HEK293T (cell line): ENCODE measurements around the gene KHK.

Source experiments
- CTCF ChIA-PET: fragments of 350-600 bp; formaldehyde crosslinking; extraction: SDS; loops from one replicate; lab custom pipeline; 2021; ENCODE audit warnings: antibody characterized with exemption, inconsistent platforms; lab: Yijun Ruan, JAX
- POLR2A ChIA-PET: fragments of 350-600 bp; formaldehyde crosslinking; extraction: SDS; loops from one replicate; lab custom pipeline; 2020; ENCODE audit warnings: antibody characterized with exemption, inconsistent platforms; lab: Yijun Ruan, JAX
- DNase-seq: peaks from one replicate; pipeline ENCODE4 v3.0.0; 2012; ENCODE audit warnings: mixed read lengths; ENCODE audit errors: extremely low spot score
- ARNT ChIP-seq: fragments of 450-650 bp; IDR thresholded peaks from 2 replicates; pipeline ENCODE4 v1.6.1; 2017; ENCODE audit warnings: mild to moderate bottlenecking
- BHLHE40 ChIP-seq: fragments of 450-650 bp; IDR thresholded peaks from 2 replicates; pipeline ENCODE4 v1.6.1; 2016; ENCODE audit warnings: mild to moderate bottlenecking, moderate library complexity, borderline replicate concordance
- CTBP1 ChIP-seq: fragments of 450-650 bp; IDR thresholded peaks from 2 replicates; pipeline ENCODE4 v1.6.1; 2016; ENCODE audit warnings: borderline replicate concordance
- ELF4 ChIP-seq: fragments of 450-650 bp; IDR thresholded peaks from 2 replicates; pipeline ENCODE4 v1.6.1; 2017; ENCODE audit warnings: antibody characterized with exemption
- FOXA1 ChIP-seq: fragments of 450-650 bp; IDR thresholded peaks from 2 replicates; pipeline ENCODE4 v1.6.1; 2016; ENCODE audit warnings: mild to moderate bottlenecking
- FOXK2 ChIP-seq: fragments of 450-650 bp; IDR thresholded peaks from 2 replicates; pipeline ENCODE4 v1.6.1; 2016; ENCODE audit warnings: mild to moderate bottlenecking
- FOXM1 ChIP-seq: fragments of 450-650 bp; IDR thresholded peaks from 2 replicates; pipeline ENCODE4 v1.6.1; 2017; ENCODE audit warnings: mild to moderate bottlenecking, borderline replicate concordance
- HDGF ChIP-seq: fragments of 450-650 bp; IDR thresholded peaks from 2 replicates; pipeline ENCODE4 v1.6.1; 2017; ENCODE audit warnings: antibody characterized with exemption, borderline replicate concordance
- L3MBTL2 ChIP-seq: fragments of 450-650 bp; conservative IDR thresholded peaks from 2 replicates; pipeline ENCODE4 v1.6.1; 2016; ENCODE audit warnings: mild to moderate bottlenecking
- LEF1 ChIP-seq: fragments of 450-650 bp; IDR thresholded peaks from 2 replicates; pipeline ENCODE4 v1.6.1; 2017; ENCODE audit warnings: mild to moderate bottlenecking, borderline replicate concordance
- NFRKB ChIP-seq: fragments of 450-650 bp; IDR thresholded peaks from 2 replicates; pipeline ENCODE4 v1.6.1; 2016; ENCODE audit warnings: mild to moderate bottlenecking, moderate library complexity
- PKNOX1 ChIP-seq: fragments of 450-650 bp; IDR thresholded peaks from 2 replicates; pipeline ENCODE4 v1.6.1; 2016
- SP1 ChIP-seq: fragments of 450-650 bp; IDR thresholded peaks from 2 replicates; pipeline ENCODE4 v1.6.1; 2017
- SUZ12 ChIP-seq: fragments of 450-650 bp; IDR thresholded peaks from 2 replicates; pipeline ENCODE4 v1.6.1; 2016; ENCODE audit warnings: mild to moderate bottlenecking
- TARDBP ChIP-seq: fragments of 450-650 bp; IDR thresholded peaks from 2 replicates; pipeline ENCODE4 v1.6.1; 2016
- ZNF384 ChIP-seq: fragments of 450-650 bp; IDR thresholded peaks from 2 replicates; pipeline ENCODE4 v1.6.1; 2016

KHK gene

DNA sequence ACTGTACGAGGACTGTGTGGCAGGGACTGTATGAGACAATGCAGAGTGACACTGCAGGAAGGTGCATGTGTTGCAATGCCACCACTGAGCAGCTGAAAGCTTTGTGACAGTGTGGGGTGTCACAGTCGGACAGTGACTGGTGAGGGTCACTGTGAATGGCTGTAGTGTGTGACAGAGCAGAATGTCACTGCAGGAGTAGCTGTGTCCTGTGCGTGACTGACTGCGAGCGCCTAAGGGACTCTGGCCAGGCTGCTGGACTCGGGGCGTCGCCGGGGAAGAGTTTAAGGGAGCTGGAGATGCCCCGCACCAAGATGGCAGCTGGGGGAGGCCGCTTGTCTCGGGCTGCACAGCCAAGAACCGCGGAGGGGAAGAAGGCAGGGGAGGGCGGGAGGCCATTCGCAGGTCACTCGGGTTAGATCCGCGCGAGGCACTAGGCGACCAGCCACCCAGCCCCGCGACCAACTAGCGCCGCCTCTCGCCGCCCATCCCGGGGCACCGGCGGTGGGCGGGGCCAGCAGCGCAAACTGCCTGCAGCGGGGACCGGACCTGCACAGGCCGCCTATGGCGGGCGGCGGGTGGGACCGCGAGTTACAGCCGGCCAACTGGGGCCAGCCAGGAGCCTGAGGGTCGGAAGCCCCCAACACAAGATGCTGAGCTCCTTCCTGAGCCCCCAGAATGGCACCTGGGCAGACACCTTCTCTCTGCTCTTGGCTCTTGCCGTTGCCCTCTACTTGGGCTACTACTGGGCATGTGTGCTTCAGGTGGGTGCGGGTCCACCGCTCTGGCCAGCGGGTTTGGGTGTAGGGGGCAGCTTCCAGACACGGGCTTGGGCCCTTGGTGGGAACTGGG is 37.0 kb downstream of the KHK start, which contains the start of gene ABHD1:
Gene ABHD1 (plus strand): TSS at position 514 of the 849 bp plus-strand sequence. CDS start 134 bp downstream, at position 648.
- TF ChIP-seq FOXA1 (no peak), LEF1 (0 out of 2 replicates have a peak, but pooled peaks have one; percentile 36), ARNT (no peak), SP1 (no peak)
- ChIA-PET POLR2A (interaction anchor here (0.7 to 3.8 kb wide), 11 partner anchors 9 to 88 kb away, joined by 3 to 42 read pairs (median 4); partner anchors contain the start of genes AGBL5, KHK and PREB), CTCF (interaction anchor here (1.2 to 1.8 kb wide), 2 partner anchors 35 to 36 kb away, joined by 3 to 5 read pairs; no protein-coding TSS in a partner anchor)
- DNase-seq = peak; percentile 62

DNA sequence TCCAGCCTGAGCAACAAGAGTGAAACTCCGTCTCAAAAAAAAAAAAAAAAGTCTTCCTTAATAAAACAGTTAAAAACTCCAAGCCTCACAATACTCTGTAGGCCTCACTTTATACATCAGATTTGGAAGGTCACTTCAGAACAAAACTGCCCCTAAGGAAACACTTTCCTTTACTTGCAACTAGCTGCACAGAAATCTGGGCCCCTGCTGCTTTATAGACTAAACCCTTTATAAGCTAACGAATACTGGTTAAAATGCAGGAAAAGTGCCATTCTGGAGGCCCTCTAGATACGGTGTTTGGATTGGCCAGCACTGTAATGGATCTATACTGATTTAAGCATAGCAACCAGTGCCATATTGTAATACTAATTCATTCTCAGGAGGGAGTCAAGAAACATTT is 38.5 kb downstream of the KHK start:
- ChIA-PET POLR2A (interaction anchor here (0.7 to 3.8 kb wide), 3 partner anchors 8 to 159 kb away, joined by 3 to 42 read pairs (median 3); partner anchors contain the start of gene PREB), CTCF (no interaction called here)
- no peak for TF ChIP-seq LEF1
- TF ChIP-seq ZNF384 = peak; percentile 74
- DNase-seq = no peak

- TF ChIP-seq LEF1 = no peak
- TF ChIP-seq FOXK2 = no peak
- peak; percentile 63 for TF ChIP-seq PKNOX1
- TF ChIP-seq L3MBTL2 = peak; percentile 46; the same call in 1 of the 2 replicates
- POLR2A ChIA-PET = interaction anchor here (3.8 kb wide), 1 partner anchor 7 kb away, joined by 42 read pairs; the partner anchor contains the start of gene PREB
- CTCF ChIA-PET = no interaction called here
- DNase-seq = no peak
Measured at GRCh38 chr2:27126252-27126710, 39.7 kb downstream of the KHK start.

GRCh38 chr2:27127883-27128667 is 41.5 kb downstream of the KHK start:
- POLR2A ChIA-PET = interaction anchor here (0.5 kb wide), 1 partner anchor 97 kb away, joined by 3 read pairs; no protein-coding TSS in a partner anchor
- CTCF ChIA-PET = interaction anchor here (0.7 kb wide), 1 partner anchor 41 kb away, joined by 3 read pairs; the partner anchor contains the start of gene KHK
- DNase-seq = no peak
- TF ChIP-seq ARNT (no peak), FOXK2 (no peak), FOXA1 (no peak), ZNF384 (no peak), CTBP1 (no peak), SUZ12 (no peak)

DNA sequence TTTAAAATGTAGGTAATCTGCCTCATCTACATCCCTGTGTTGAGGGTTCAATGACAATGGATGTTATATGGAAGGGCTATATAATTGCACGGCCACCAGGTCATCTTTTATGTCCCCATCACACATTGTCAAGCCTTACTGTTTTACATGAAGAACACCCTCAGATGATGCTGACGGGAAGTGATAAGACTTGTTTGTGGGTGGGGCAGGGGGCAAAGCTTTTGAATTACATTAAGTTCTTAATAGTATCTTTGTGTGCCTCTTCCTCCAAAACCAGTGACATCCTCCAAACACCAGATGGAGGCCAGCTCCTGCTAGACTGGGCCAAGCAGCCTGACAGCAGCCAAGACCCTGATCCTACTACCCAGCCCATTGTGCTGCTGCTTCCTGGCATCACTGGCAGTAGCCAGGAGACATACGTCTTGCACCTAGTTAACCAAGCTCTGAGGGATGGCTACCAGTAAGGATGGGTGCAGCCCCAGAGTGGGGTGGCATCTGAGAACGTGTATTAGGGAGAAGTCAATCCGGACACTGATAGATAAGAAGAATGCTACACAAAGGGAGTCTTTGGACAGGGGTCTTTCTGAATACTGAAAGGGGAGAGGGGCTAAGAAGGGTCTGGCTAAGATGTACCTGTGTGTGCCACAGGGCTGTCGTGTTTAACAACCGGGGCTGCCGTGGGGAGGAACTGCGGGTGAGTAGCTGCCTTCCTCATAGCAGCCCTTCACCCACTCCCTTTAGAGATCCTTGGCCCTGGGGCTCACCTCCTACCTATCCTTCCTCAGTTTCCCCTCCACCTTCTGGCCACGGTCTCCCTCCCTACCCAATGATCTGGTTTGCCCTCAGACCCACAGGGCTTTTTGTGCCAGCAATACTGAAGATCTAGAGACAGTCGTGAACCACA is 42.3 kb downstream of the KHK start:
- no peak for DNase-seq
- TF ChIP-seq SP1 (no peak), FOXA1 (no peak), ELF4 (no peak), LEF1 (no peak), L3MBTL2 (no peak), BHLHE40 (no peak), NFRKB (no peak), SUZ12 (no peak), ARNT (no peak), PKNOX1 (no peak), ZNF384 (no peak), CTBP1 (no peak), HDGF (no peak), FOXK2 (no peak), FOXM1 (no peak), TARDBP (no peak)
- ChIA-PET CTCF (no interaction called here), POLR2A (interaction anchor here (0.5 kb wide), 1 partner anchor 96 kb away, joined by 3 read pairs; no protein-coding TSS in a partner anchor)

DNA sequence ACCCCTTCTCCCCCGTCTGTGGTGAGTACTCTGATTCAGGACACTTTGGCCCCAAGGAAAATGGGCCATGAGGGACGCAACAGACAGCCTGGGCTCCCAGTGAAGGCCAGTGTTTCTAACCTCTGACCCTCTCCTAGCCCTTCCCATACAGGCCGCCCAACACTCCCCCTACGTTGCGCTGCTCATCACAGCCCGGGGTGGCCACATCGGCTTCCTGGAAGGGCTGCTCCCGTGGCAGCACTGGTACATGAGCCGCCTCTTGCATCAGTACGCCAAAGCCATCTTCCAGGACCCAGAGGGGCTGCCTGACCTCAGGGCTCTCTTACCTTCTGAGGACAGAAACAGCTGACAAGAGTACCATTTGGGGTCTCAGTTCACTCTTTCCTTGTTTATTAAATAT is 43.8 kb downstream of the KHK start:
- CTCF ChIA-PET = no interaction called here
- no peak for DNase-seq
- POLR2A ChIA-PET = no interaction called here
- TF ChIP-seq PKNOX1 (no peak), HDGF (no peak), TARDBP (no peak), ELF4 (no peak), ZNF384 (no peak), SP1 (no peak), SUZ12 (no peak), L3MBTL2 (no peak), FOXK2 (no peak)
